Parathyroid adenoma (tissue), 2 donors: ENCODE measurements around the gene DNAH8.

Experiments
- H2AFZ ChIP-seq: fragments of 300-600 bp; sonication (generic); one replicate; pipeline ENCODE4 v1.7.0; 2017; ENCODE audit warnings: antibody characterized with exemption, mild to moderate bottlenecking
- H3K27ac ChIP-seq: fragments of 300-600 bp; sonication (generic); one replicate; pipeline ENCODE4 v1.7.0; 2017
- H3K27me3 ChIP-seq: fragments of 300-600 bp; sonication (generic); one replicate; pipeline ENCODE4 v1.7.0; 2017; ENCODE audit warnings: low read length; ENCODE audit not compliant: control insufficient read depth, insufficient read depth
- H3K36me3 ChIP-seq: fragments of 300-600 bp; sonication (generic); one replicate; pipeline ENCODE4 v1.7.0; 2017; ENCODE audit warnings: low read length; ENCODE audit not compliant: control insufficient read depth, insufficient read depth
- H3K4me1 ChIP-seq: fragments of 300-600 bp; sonication (generic); one replicate; pipeline ENCODE4 v1.7.0; 2017; ENCODE audit warnings: control low read depth
- H3K4me2 ChIP-seq: fragments of 300-600 bp; sonication (generic); one replicate; pipeline ENCODE4 v1.7.0; 2017; ENCODE audit warnings: low read length
- H3K4me3 ChIP-seq: fragments of 300-600 bp; sonication (generic); one replicate; pipeline ENCODE4 v1.7.0; 2017; ENCODE audit warnings: low read depth, low read length
- H3K79me2 ChIP-seq: fragments of 300-600 bp; sonication (generic); one replicate; pipeline ENCODE4 v1.7.0; 2017; ENCODE audit warnings: control low read depth
- H3K9ac ChIP-seq: fragments of 300-600 bp; sonication (generic); one replicate; pipeline ENCODE4 v1.7.0; 2017; ENCODE audit warnings: mild to moderate bottlenecking
- H3K9me3 ChIP-seq: fragments of 300-600 bp; sonication (generic); one replicate; pipeline ENCODE4 v1.7.0; 2017; ENCODE audit warnings: low read length; ENCODE audit not compliant: control insufficient read depth
- CTCF ChIP-seq: fragments of 300-600 bp; sonication (generic); IDR thresholded peaks from one replicate; pipeline ENCODE4 v1.7.0; 2017; ENCODE audit warnings: antibody characterized with exemption, mild to moderate bottlenecking
- donor health status: primary hyperparathyroidism.

The DNAH8 gene

DNA sequence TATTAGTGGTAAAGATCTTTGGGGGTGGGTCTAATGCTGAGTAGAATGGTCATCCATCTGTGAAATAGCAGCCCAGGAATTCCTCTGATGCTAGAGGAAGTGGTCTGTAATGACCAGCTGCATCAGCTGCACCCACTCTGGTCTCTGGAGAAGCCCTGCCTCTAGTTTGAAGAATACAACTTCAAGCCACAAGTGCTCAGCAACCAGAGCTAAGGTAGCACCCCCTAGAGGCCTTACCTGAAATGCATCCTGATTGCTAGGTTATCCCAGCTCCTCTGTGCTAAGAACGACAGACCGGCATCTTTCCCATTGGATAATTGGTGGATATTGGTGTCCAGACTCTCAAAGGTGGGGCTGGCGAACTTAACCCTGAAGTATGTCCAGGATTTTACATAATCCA lies 58.2 kb downstream of the DNAH8 start:
- Histone ChIP-seq H3K4me2 (no peak overlapping the region), H3K79me2 (no peaks in the 10 kb centered on the region), H2AFZ (no peak overlapping the region), H3K9me3 (no peaks in the 10 kb centered on the region), H3K4me3 (no peak overlapping the region), H3K9ac (no peak overlapping the region), H3K27me3 (no peaks in the 10 kb centered on the region), H3K36me3 (no peaks in the 10 kb centered on the region), H3K4me1 (no peaks in the 10 kb centered on the region), H3K27ac (no peak overlapping the region)
- TF ChIP-seq CTCF, result no peak

GRCh38 chr6:38774929-38775707 lies 60.0 kb downstream of the DNAH8 start:
- H3K79me2 ChIP-seq, result no peaks in the 10 kb centered on the region
- H2AFZ ChIP-seq, result no peak overlapping the region
- H3K4me3 ChIP-seq, result no peak overlapping the region
- H3K27ac ChIP-seq, result no peak overlapping the region
- H3K36me3 ChIP-seq, result no peaks in the 10 kb centered on the region
- no peaks in the 10 kb centered on the region for H3K9me3 ChIP-seq
- H3K9ac ChIP-seq, result no peak overlapping the region
- no peaks in the 10 kb centered on the region for H3K4me1 ChIP-seq
- no peak overlapping the region for H3K4me2 ChIP-seq
- TF ChIP-seq CTCF, result no peak
- H3K27me3 ChIP-seq, result no peaks in the 10 kb centered on the region

GRCh38 chr6:38775870-38776269 lies 60.8 kb downstream of the DNAH8 start:
- Histone ChIP-seq H3K4me2 (no peak overlapping the region), H3K36me3 (no peaks in the 10 kb centered on the region), H3K9ac (no peak overlapping the region), H3K27me3 (no peaks in the 10 kb centered on the region), H3K4me3 (no peak overlapping the region), H2AFZ (no peak overlapping the region), H3K27ac (no peak overlapping the region), H3K9me3 (no peaks in the 10 kb centered on the region), H3K79me2 (no peaks in the 10 kb centered on the region), H3K4me1 (no peaks in the 10 kb centered on the region)
- no peak for TF ChIP-seq CTCF

GRCh38 chr6:38776515-38776914 lies 61.4 kb downstream of the DNAH8 start:
- no peak overlapping the region for H2AFZ ChIP-seq
- no peaks in the 10 kb centered on the region for H3K27me3 ChIP-seq
- H3K4me1 ChIP-seq, result no peaks in the 10 kb centered on the region
- no peak overlapping the region for H3K9ac ChIP-seq
- no peaks in the 10 kb centered on the region for H3K79me2 ChIP-seq
- H3K36me3 ChIP-seq, result no peaks in the 10 kb centered on the region
- H3K4me3 ChIP-seq, result no peak overlapping the region
- H3K27ac ChIP-seq, result no peak overlapping the region
- H3K9me3 ChIP-seq, result no peaks in the 10 kb centered on the region
- no peak for TF ChIP-seq CTCF
- H3K4me2 ChIP-seq, result no peak overlapping the region
